Loucy (cell line): Measurements from ENCODE around the gene AK6.

Experiments
- H2AFZ ChIP-seq: fragments of 200-600 bp; sonication (generic); 2 replicates; pipeline ENCODE4 v1.6.0; 2016; ENCODE audit warnings: antibody characterized with exemption, mild to moderate bottlenecking, low read length, moderate library complexity
- H3F3A ChIP-seq: fragments of 200-600 bp; 2 replicates; pipeline ENCODE4 v1.6.0; 2016; ENCODE audit warnings: antibody characterized with exemption, low read depth, mild to moderate bottlenecking
- H3K27me3 ChIP-seq: fragments of 200-600 bp; sonication (generic); 2 replicates; pipeline ENCODE4 v1.6.1; 2014; ENCODE audit warnings: low read length, mild to moderate bottlenecking; ENCODE audit not compliant: insufficient read depth, poor library complexity, severe bottlenecking
- H3K36me3 ChIP-seq: fragments of 200-600 bp; sonication (generic); 2 replicates; pipeline ENCODE4 v1.6.1; 2016; ENCODE audit warnings: low read length; ENCODE audit not compliant: insufficient read depth
- H3K4me1 ChIP-seq: fragments of 200-600 bp; sonication (generic); 2 replicates; pipeline ENCODE4 v1.5.1; 2014; ENCODE audit warnings: low read length, mild to moderate bottlenecking; ENCODE audit not compliant: insufficient read depth, poor library complexity, severe bottlenecking
- H3K4me2 ChIP-seq: fragments of 200-600 bp; sonication (generic); 2 replicates; pipeline ENCODE4 v1.6.0; 2014; ENCODE audit warnings: antibody characterized with exemption, low read length, low read depth, mild to moderate bottlenecking; ENCODE audit not compliant: poor library complexity, severe bottlenecking
- H3K4me3 ChIP-seq: fragments of 200-600 bp; sonication (generic); 2 replicates; pipeline ENCODE4 v1.5.1; 2014; ENCODE audit warnings: low read length, mild to moderate bottlenecking, mixed read lengths; ENCODE audit not compliant: poor library complexity, severe bottlenecking
- H3K79me2 ChIP-seq: fragments of 200-600 bp; sonication (generic); 2 replicates; pipeline ENCODE4 v1.6.1; 2014; ENCODE audit warnings: low read length; ENCODE audit not compliant: insufficient read depth
- H3K9ac ChIP-seq: fragments of 200-600 bp; sonication (generic); 2 replicates; pipeline ENCODE4 v1.6.0; 2014; ENCODE audit warnings: mild to moderate bottlenecking, low read depth, low read length, moderate library complexity; ENCODE audit not compliant: poor library complexity, severe bottlenecking
- H3K9me2 ChIP-seq: fragments of 200-600 bp; sonication (generic); replicated peaks from 2 replicates; pipeline ENCODE4 v1.6.1; 2016; ENCODE audit warnings: low read depth, low read length, mixed read lengths
- H3K9me3 ChIP-seq: fragments of 200-600 bp; sonication (generic); 2 replicates; pipeline ENCODE4 v1.6.1; 2014; ENCODE audit warnings: mild to moderate bottlenecking, antibody characterized with exemption, low read length, low read depth; ENCODE audit not compliant: insufficient read depth
- H4K20me1 ChIP-seq: fragments of 200-600 bp; sonication (generic); 2 replicates; pipeline ENCODE4 v1.6.0; 2014; ENCODE audit warnings: antibody characterized with exemption, low read length, mild to moderate bottlenecking; ENCODE audit not compliant: insufficient read depth, poor library complexity, severe bottlenecking
- CTCF ChIP-seq: fragments of 200-600 bp; sonication (generic); conservative IDR thresholded peaks from 2 replicates; pipeline ENCODE4 v1.5.1; 2014; ENCODE audit warnings: mild to moderate bottlenecking, antibody characterized with exemption, low read length
- EZH2phosphoT487 ChIP-seq: fragments of 200-600 bp; IDR thresholded peaks from 2 replicates; pipeline ENCODE4 v1.6.1; 2018; ENCODE audit warnings: antibody characterized with exemption, mild to moderate bottlenecking, moderate library complexity, borderline replicate concordance

The AK6 gene

GRCh38 chr5:69367697-69368279, 1.5 kb downstream of the AK6 start:
- Histone ChIP-seq H4K20me1 (peaks cover 59% of the 10 kb centered on the region), H3K36me3 (peaks cover 20% of the 10 kb centered on the region; the same call in 1 of the 2 replicates), H2AFZ (no peak overlapping the region), H3K9ac (peak overlapping the region; percentile 96), H3K4me1 (peaks cover 44% of the 10 kb centered on the region), H3K27me3 (no peaks in the 10 kb centered on the region), H3K9me2 (no peaks in the 10 kb centered on the region), H3F3A (no peaks in the 10 kb centered on the region), H3K4me2 (peak overlapping the region; percentile 99), H3K9me3 (no peaks in the 10 kb centered on the region), H3K4me3 (peak overlapping the region; percentile 97), H3K79me2 (peaks cover 90% of the 10 kb centered on the region)
- TF ChIP-seq EZH2phosphoT487 (no peak), CTCF (peak; percentile 35)

GRCh38 chr5:69364850-69365249, 4.5 kb downstream of the AK6 start:
- no peaks in the 10 kb centered on the region for H3K9me3 ChIP-seq
- TF ChIP-seq EZH2phosphoT487 (no peak), CTCF (no peak)
- no peaks in the 10 kb centered on the region for H3K9me2 ChIP-seq
- H2AFZ ChIP-seq, result no peak overlapping the region
- peaks cover 76% of the 10 kb centered on the region for H3K79me2 ChIP-seq
- H3K9ac ChIP-seq, result no peak overlapping the region
- H3K4me3 ChIP-seq, result no peak overlapping the region
- no peaks in the 10 kb centered on the region for H3K27me3 ChIP-seq
- H3F3A ChIP-seq, result no peaks in the 10 kb centered on the region
- peaks cover 22% of the 10 kb centered on the region; the same call in 1 of the 2 replicates for H3K36me3 ChIP-seq
- peaks cover 25% of the 10 kb centered on the region for H3K4me1 ChIP-seq
- peaks cover 42% of the 10 kb centered on the region for H4K20me1 ChIP-seq
- H3K4me2 ChIP-seq, result peak overlapping the region; percentile 99

DNA sequence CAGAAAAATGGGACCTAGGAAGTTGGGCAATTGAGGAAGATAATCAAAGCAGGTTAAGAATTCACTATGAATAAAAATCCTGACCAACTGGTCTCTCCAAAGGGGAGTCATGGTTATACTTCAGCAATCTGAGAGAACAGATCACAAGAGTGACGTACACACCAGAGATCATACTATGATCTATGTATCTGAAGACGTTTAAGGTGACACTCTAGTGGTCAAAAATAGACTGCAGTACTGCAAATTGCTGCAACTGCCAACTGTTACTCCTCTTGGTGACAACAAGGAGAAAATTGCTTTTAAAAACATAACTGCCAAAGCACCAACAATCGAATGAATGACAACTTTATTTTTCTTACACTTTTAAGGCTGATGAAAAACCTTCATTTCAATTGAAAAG, 4.9 kb downstream of the AK6 start:
- Histone ChIP-seq H3K27me3 (no peaks in the 10 kb centered on the region), H3K4me1 (peaks cover 25% of the 10 kb centered on the region), H2AFZ (no peak overlapping the region), H4K20me1 (peaks cover 42% of the 10 kb centered on the region), H3K9me2 (no peaks in the 10 kb centered on the region), H3F3A (no peaks in the 10 kb centered on the region), H3K4me2 (peak overlapping the region; percentile 99), H3K9ac (no peak overlapping the region), H3K4me3 (no peak overlapping the region), H3K9me3 (no peaks in the 10 kb centered on the region), H3K36me3 (peaks cover 22% of the 10 kb centered on the region; the same call in 1 of the 2 replicates), H3K79me2 (peaks cover 74% of the 10 kb centered on the region)
- TF ChIP-seq CTCF, result peak; percentile 76
- TF ChIP-seq EZH2phosphoT487, result no peak
